ENCODE measurements around the gene MIS12. TPM values are rescaled to one million over a fixed set of nuclear protein-coding genes. Genes with fewer than 3 reads are reported as not detected.

The MIS12 gene
- total and polyA plus RNA-seq, 2 of the 13 experiments (the other 11 are each of a cell fraction or from before 2014, with no cell fraction given), result 13.4 to 28.0 TPM

DNA sequence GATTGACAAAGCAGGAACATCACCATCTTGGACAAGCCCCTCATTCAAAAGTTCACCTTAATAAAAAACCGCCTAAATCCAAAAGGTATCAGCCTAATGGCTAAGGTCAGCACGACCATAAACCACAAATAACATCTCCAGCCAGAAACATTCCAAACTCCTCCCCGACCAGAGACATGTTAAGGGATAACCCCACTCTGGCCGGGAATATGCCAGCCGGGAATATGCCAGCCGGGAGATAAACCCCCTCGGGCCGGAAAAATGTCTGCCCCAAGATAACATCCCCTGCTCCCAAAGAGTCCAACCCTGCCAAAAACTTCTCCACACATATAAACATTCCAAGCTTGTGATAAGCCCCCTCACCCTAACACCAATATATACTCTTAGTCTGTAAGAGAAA, 18.9 kb upstream of the MIS12 start (continued):
- no peak for TF ChIP-seq FOXK1 (CRISPR knock-in tag; IDR thresholded peaks at IDR 0.05; ENCODE audit: borderline replicate concordance, low read depth)
- no peak for TF ChIP-seq ZNF614 (CRISPR knock-in tag; IDR thresholded peaks at IDR 0.05; ENCODE audit: borderline replicate concordance)
- TF ChIP-seq PAWR (CRISPR knock-in tag; IDR thresholded peaks at IDR 0.05; ENCODE audit: borderline replicate concordance), result no peak
- TF ChIP-seq KMT2B (CRISPR knock-in tag; IDR thresholded peaks at IDR 0.05), result no peak
- no peak for TF ChIP-seq ZNF605 (CRISPR knock-in tag; IDR thresholded peaks at IDR 0.05)
- no peak for TF ChIP-seq MIXL1 (CRISPR knock-in tag; IDR thresholded peaks at IDR 0.05)
- TF ChIP-seq, protein P1, sequence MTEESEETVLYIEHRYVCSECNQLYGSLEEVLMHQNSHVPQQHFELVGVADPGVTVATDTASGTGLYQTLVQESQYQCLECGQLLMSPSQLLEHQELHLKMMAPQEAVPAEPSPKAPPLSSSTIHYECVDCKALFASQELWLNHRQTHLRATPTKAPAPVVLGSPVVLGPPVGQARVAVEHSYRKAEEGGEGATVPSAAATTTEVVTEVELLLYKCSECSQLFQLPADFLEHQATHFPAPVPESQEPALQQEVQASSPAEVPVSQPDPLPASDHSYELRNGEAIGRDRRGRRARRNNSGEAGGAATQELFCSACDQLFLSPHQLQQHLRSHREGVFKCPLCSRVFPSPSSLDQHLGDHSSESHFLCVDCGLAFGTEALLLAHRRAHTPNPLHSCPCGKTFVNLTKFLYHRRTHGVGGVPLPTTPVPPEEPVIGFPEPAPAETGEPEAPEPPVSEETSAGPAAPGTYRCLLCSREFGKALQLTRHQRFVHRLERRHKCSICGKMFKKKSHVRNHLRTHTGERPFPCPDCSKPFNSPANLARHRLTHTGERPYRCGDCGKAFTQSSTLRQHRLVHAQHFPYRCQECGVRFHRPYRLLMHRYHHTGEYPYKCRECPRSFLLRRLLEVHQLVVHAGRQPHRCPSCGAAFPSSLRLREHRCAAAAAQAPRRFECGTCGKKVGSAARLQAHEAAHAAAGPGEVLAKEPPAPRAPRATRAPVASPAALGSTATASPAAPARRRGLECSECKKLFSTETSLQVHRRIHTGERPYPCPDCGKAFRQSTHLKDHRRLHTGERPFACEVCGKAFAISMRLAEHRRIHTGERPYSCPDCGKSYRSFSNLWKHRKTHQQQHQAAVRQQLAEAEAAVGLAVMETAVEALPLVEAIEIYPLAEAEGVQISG (CRISPR knock-in tag; IDR thresholded peaks at IDR 0.05), result no peak
- TF ChIP-seq PHB2 (IDR thresholded peaks at IDR 0.05; ENCODE audit: partially characterized antibody), result no peak

DNA sequence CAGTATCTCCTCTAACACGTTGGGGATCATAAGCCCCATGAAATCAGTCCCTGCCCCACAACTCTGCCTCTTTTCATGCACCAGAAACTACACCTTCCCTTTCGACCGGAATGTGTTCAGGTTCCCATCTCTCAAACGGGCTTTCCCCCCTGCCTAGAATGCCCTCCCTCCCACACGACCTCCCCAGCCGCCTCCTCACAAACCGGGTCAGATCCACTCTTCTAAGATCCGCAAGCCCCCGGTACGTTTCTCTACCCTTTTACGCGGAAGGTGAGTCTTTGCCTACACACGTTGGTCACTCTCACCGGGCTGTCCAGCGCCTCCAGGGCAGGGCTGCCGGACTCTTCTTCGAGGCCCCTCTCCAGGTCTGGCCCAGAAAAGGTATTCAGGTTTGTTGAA, 18.3 kb upstream of the MIS12 start:
- Histone ChIP-seq H3K4me2 (ENCODE audit: low read depth, low read length) (peak overlapping the region; percentile 98), H3K27me3 (ENCODE audit: control insufficient read depth in 1 of 2, insufficient read depth in 2 of 2, low read length in 2 of 2) (no peaks in the 10 kb centered on the region; a peak in 1 of 5 replicates), H3K36me3 (replicated peaks in 1 of 2; ENCODE audit: control insufficient read depth in 1 of 2, insufficient read depth in 2 of 2, low read length in 2 of 2) (peaks cover 1 to 9% of the 10 kb centered on the region in 2 experiments; a peak in 2 of 5 replicates), H3K9me3 (ENCODE audit: low read length) (no peaks in the 10 kb centered on the region), H3K9ac (ENCODE audit: insufficient read depth, low read depth, low read length) (peak overlapping the region; percentile 84), H2AFZ (ENCODE audit: low read length) (no peak overlapping the region), H3K79me2 (ENCODE audit: insufficient read depth, low read length) (peaks cover 51% of the 10 kb centered on the region), H4K20me1 (ENCODE audit: insufficient read depth, low read length) (0 out of 2 replicates have a peak, but pooled peaks cover 10% of the 10 kb centered on the region), H3K27ac (ENCODE audit: extremely low read length, insufficient read depth, low read length) (peak overlapping the region; percentile 67), H3K4me1 (ENCODE audit: insufficient read depth, low read length) (peaks cover 38% of the 10 kb centered on the region), H3K4me3 (replicated peaks in 1 of 3; ENCODE audit: insufficient read depth in 1 of 3, low read depth in 2 of 3, low read length in 3 of 3) (peak overlapping the region; percentile 91 to 97 (median 96))
- CTCF ChIA-PET (ENCODE audit: low intra/inter-chr PET ratio, low total read pairs), result no interaction called here
- 0% methylated on average over 17 of the region's 17 CpGs for WGBS (ENCODE audit: low lambda C conversion rate)
- BruUV-seq (replicated peaks), result no TSS peak
- intact Hi-C loops (cut with micrococcal nuclease; ENCODE audit: unreplicated experiment) (no loop called here), in situ Hi-C loops (cut with HindIII; ENCODE audit: extremely low pct_ligation_motif_present, low pct_unique_long_range_greater_than_20kb) (no loop called here)
- FAIRE-seq (no peak), ATAC-seq (peak; percentile 10; the same call in 2 of the 3 replicates), DNase-seq (ENCODE audit: low spot score) (no peak)
- POLR2A ChIA-PET, result interaction anchor here (0.8 to 2.9 kb wide), 5 partner anchors 8 to 35 kb away, joined by 3 to 51 read pairs (median 4); partner anchors contain the start of genes C1QBP, DERL2 and MIS12
- TF ChIP-seq MLXIP (CRISPR knock-in tag; IDR thresholded peaks at IDR 0.05; ENCODE audit: borderline replicate concordance) (0 out of 2 replicates have a peak, but pooled peaks have one; percentile 2), NFYB (CRISPR knock-in tag; IDR thresholded peaks at IDR 0.05) (no peak), NFE2L1 (CRISPR knock-in tag; IDR thresholded peaks at IDR 0.05; ENCODE audit: borderline replicate concordance) (0 out of 2 replicates have a peak, but pooled peaks have one; percentile 8), ZBTB7A (CRISPR knock-in tag; IDR thresholded peaks at IDR 0.05) (0 out of 2 replicates have a peak, but pooled peaks have one; percentile 26), ZNF766 (CRISPR knock-in tag; IDR thresholded peaks at IDR 0.05; ENCODE audit: borderline replicate concordance) (no peak)
- TF ChIP-seq, protein P2, sequence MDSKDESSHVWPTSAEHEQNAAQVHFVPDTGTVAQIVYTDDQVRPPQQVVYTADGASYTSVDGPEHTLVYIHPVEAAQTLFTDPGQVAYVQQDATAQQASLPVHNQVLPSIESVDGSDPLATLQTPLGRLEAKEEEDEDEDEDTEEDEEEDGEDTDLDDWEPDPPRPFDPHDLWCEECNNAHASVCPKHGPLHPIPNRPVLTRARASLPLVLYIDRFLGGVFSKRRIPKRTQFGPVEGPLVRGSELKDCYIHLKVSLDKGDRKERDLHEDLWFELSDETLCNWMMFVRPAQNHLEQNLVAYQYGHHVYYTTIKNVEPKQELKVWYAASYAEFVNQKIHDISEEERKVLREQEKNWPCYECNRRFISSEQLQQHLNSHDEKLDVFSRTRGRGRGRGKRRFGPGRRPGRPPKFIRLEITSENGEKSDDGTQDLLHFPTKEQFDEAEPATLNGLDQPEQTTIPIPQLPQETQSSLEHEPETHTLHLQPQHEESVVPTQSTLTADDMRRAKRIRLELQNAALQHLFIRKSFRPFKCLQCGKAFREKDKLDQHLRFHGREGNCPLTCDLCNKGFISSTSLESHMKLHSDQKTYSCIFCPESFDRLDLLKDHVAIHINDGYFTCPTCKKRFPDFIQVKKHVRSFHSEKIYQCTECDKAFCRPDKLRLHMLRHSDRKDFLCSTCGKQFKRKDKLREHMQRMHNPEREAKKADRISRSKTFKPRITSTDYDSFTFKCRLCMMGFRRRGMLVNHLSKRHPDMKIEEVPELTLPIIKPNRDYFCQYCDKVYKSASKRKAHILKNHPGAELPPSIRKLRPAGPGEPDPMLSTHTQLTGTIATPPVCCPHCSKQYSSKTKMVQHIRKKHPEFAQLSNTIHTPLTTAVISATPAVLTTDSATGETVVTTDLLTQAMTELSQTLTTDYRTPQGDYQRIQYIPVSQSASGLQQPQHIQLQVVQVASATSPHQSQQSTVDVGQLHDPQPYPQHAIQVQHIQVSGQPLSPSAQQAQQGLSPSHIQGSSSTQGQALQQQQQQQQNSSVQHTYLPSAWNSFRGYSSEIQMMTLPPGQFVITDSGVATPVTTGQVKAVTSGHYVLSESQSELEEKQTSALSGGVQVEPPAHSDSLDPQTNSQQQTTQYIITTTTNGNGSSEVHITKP (CRISPR knock-in tag; IDR thresholded peaks at IDR 0.05; ENCODE audit: low read depth), result 0 out of 2 replicates have a peak, but pooled peaks have one; percentile 1

All from HepG2 (cell line).